Measurements from ENCODE around the gene TEKT4.
"Not testable (repeated sequence)": the region's sequence is repeated elsewhere in the genome, so short reads cannot be mapped to it uniquely, and the experiment has no call there.

The TEKT4 gene, protein sequence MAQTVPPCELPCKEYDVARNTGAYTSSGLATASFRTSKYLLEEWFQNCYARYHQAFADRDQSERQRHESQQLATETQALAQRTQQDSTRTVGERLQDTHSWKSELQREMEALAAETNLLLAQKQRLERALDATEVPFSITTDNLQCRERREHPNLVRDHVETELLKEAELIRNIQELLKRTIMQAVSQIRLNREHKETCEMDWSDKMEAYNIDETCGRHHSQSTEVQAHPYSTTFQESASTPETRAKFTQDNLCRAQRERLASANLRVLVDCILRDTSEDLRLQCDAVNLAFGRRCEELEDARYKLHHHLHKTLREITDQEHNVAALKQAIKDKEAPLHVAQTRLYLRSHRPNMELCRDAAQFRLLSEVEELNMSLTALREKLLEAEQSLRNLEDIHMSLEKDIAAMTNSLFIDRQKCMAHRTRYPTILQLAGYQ

GRCh38 chr2:94871226-94872087 is at the start of gene TEKT4:
Gene TEKT4, plus strand, starts transcription at chr2:94871430. Its CDS starts 150 bp downstream, at chr2:94871580.
- H3K4me3 ChIP-seq (ENCODE audit: low read length) = no peak within 1 kb of the TSS
- DNase-seq (ENCODE audit: low read depth) = no peak

DNA sequence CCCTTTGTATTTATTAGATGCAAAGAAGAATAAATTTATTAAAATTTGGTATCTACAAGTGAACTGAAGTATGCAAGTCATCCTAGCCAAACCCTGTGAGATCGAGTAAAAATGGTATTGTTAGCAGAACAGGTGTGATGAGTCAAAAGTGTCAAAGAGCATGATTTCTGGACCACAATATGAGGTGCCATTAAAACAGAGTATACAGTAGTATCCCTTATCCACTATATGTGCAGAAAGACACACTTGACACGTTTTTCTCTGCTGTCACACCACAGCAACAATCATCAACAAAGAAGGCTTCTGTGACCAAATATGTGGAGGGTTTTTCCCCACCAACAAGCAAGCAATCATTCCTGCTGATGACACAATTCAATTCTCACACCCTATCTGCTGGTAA is 32.0 kb upstream of the TEKT4 start:
- not testable (repeated sequence) for H3K4me3 ChIP-seq (ENCODE audit: low read length); DNase-seq (ENCODE audit: low read depth)

More at GRCh38 chr2:94871226-94872087, at the start of gene TEKT4:
- TF ChIP-seq CTCF (conservative IDR thresholded peaks at IDR 0.05; ENCODE audit: low read length) = no peak

- not testable (repeated sequence) for H3K4me3 ChIP-seq (ENCODE audit: low read length); DNase-seq (ENCODE audit: low read depth)
Measured at GRCh38 chr2:94856856-94857255, 14.4 kb upstream of the TEKT4 start.

- H3K4me3 ChIP-seq (ENCODE audit: low read length); DNase-seq (ENCODE audit: low read depth): not testable (repeated sequence)
Measured at GRCh38 chr2:94857367-94858162, 13.7 kb upstream of the TEKT4 start.

DNA sequence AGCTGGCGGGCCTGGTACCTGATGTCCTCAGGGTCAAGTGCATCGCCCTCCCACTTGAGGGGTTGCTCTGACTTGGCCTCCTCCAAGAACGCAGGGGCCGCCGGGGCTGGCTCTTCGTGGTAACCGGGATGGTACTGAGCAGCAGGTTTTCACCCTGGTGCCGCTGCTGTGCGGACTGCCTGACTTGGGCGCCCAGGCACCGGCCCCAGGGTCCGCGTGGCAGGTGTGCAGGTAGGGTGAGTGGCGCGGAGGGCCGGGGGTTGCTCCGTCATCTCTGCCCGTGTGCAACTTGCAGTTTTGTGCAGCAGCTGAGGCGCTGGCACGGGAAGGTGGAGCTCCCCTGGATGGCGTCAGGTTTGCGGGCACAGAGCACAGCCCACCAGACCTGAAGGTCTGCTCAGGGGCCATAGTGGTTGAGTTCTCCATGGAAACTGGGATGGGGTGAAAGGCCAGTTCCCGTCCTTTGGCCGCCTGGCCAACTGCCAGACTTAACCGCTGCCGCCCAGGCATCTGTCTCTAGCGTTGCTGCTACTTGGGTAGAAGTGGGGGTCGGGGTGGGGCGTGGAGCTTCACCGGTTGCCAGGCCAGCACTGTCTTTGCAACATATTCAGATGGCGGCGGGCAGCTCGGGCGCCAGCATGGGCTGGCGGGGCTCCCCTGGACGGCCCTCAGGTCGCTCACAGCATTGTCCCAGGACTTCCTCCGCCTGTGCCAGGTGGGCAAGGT is 12.9 kb upstream of the TEKT4 start:
- not testable (repeated sequence) for DNase-seq (ENCODE audit: low read depth); H3K4me3 ChIP-seq (ENCODE audit: low read length)

GRCh38 chr2:94861308-94862152 is 9.7 kb upstream of the TEKT4 start:
- no peak overlapping the region for H3K4me3 ChIP-seq (ENCODE audit: low read length)
- TF ChIP-seq CTCF (conservative IDR thresholded peaks at IDR 0.05; ENCODE audit: low read length) = no peak
- DNase-seq (ENCODE audit: low read depth) = no peak

DNA sequence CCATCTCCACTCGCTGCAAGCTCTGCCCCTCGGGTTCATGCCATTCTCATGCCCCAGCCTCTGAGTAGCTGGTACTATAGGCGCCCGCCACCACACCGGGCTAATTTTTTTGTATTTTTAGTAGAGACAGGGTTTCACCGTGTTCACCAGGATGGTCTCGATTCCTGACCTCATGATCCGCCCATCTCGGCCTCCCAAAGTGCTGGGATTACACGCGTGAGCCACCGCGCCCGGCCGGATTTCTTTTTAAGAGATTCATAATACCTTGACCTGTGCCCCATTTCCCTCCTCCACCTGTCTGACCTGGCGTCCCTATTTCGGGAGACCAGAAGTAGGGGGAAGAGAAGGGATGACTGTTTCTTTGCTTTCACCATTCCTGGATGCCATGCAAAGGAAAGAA is 8.3 kb upstream of the TEKT4 start:
- not testable (repeated sequence) for DNase-seq (ENCODE audit: low read depth); H3K4me3 ChIP-seq (ENCODE audit: low read length)

DNA sequence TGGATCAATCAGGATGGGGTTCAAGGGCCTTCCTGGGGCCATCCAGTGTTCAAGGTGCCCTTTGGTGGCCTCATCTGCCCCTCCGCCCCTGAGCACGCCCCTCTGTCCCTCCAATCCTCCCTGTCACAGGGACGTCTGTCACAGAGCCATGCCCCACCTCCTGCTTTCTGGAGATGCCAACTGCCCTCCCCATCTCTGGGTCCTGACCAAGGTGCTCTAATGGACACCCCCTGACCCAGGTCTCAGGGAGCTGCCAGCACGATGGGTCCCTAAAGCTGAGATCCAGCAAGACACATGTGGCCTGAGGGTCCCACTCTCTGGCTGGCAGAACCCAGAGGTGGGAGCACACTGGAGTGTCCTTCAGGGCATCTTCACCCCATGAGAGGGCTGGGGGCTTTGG is 2.1 kb upstream of the TEKT4 start:
- DNase-seq (ENCODE audit: low read depth) = no peak
- TF ChIP-seq CTCF (conservative IDR thresholded peaks at IDR 0.05; ENCODE audit: low read length) = no peak
- H3K4me3 ChIP-seq (ENCODE audit: low read length) = no peak overlapping the region
